Measurements from ENCODE around the gene DHFR2.

DNA sequence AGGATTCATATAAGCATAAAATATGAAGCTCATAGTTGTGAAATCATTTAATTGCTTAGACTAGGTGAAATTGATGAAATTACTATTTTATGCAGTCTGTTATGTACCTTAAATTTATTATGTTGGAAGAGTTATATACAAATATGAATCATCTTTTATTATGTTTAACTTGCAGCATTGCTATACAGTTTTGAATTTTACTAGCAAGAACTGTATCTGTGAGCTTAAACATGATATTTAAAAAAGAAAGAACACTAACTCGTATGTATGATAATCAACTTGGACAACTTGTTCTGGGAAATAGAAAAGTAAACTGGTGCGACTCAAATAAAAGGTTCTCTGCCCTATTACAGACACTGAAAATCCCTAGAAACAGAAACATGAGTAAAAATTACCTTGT lies 36.1 kb downstream of the DHFR2 start:
- no peak for TF ChIP-seq TAF1 (IDR thresholded peaks at IDR 0.05; ENCODE audit: borderline replicate concordance, low read depth, low read length)
- TF ChIP-seq POLR2A (IDR thresholded peaks at IDR 0.05; ENCODE audit: low read depth, low read length), result no peak
- no peak for TF ChIP-seq POLR2AphosphoS5 (IDR thresholded peaks at IDR 0.05; ENCODE audit: low read depth, low read length)

Data from GM12892 (cell line).